Activated CD8-positive, alpha-beta memory T cell treated with anti-CD3 and anti-CD28 coated beads for 4 hours (primary cell): ENCODE measurements around the gene DNAJC8.

Experiments used
- DNase-seq, 2 donors: peaks; one replicate each; pipeline ENCODE4 v3.0.0-alpha.2; 2020; ENCODE audit warnings: low read depth in 2 of 2

The DNAJC8 gene

DNA sequence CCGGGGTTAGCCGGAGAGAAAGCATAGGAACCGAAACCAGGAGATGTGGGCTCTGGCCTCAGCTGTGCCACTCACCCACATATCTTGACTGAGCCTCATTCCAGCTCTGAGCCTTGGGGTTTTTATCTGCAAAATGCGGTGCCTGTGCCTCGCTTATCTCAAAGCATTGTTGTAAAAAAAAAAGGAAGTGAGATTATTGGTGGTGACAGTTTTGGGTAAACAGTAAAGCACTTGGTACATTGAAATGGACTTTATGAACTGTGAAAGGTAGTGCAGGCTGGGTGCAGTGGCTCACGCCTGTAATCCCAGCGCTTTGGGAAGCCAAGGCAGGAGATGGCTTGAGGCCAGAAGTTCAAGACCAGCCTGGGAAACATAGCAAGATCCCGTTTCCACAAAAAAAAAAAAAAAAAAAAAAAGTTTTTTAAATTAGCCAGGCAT lies 60.1 kb downstream of the DNAJC8 start:
- no peak for DNase-seq

DNA sequence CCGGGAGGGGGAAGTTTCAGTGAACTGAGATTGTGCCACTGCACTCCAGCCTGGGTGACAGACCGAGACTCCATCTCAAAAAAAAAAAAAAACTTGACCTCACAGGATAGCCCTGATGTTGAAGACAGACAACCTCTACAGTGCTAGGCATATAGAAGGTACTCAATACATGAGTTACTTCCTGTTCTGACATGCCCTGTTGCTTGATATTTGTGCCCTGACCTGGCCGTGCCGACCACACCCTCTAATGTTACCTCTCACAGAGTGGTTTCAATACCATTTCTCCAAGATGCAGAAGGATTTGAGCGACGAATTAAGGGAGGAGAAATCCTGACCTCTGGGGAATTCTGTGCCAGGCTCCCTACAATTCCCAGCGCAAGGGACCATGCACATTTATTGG lies 61.6 kb downstream of the DNAJC8 start:
- DNase-seq, result no peak

DNA sequence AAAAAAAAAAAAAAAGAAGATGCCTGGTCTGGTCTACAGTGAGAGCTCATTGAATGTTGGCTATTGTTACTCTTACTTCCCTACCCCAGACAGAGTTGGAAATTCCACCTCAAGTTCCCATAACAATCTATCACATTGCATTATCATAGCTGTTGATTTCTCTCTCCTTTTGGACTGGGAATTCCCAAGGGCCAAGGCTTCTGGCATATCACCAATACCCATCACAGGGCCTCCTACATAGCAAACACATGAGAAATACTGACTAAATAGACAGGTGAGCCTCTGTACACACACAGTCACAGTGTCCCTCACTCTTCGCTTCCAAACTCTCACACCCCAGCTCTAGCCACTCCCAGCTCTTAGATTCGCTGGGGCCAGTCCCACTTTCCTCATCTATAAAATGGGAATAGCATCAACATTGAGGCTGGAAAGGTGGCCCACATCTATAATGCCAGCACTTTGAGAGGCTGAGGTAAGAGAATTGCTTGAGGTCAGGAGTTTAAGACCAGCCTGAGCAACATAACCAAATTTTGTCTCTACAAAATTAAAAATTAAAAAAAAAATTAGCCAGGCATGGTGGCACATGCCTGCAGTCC lies 62.7 kb downstream of the DNAJC8 start:
- DNase-seq, result no peak

DNA sequence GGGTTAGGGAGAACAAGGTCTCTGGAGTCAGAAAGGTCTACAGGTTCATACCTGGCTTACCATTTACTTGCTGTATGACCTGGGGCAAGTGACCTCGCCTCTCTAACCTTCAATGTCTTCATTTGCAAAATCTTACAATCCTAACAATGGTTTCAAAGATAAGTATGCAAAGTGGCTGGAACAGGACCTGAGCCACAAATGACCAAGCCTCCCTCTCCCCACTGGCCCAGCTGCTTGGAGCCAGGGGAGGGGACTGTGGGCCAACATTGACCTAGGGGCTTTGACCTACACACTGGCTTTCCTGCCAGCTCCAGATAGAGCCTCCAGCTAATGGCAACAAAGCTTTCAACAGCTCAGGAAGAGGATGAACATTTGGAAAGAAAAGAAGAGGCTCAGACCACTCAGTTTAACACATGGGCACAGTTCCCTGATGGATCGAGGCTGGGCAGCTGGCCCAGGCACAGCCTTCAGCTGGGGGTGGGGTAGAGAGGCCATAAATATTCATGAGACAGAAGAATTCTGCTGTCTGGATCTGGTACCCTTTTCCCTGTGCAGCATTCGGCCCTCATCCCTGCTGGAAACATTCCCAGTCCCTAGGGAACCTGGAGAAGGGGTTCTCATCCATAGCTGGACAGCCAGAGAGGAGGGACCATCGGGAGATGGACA lies 69.2 kb downstream of the DNAJC8 start:
- DNase-seq, result no peak

DNA sequence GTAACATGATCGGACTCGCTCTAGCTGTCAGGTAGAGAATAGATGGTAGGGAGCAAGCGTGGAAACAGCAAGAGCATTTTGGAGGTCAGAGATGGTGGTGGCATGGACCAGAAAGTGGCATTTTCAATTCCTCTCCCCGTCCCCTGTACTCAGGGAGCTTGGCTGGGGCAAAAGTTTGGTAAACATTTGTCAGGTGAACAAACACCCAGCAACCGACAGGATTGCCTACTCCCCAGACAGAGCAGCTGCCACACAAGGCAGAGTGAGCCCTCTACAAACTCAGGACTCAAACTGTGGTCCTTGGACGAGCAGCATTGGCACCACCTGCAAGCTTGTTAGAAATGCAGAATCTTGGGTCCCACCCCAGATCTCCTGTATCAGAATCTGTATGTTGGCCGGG lies 70.7 kb downstream of the DNAJC8 start:
- no peak for DNase-seq

DNA sequence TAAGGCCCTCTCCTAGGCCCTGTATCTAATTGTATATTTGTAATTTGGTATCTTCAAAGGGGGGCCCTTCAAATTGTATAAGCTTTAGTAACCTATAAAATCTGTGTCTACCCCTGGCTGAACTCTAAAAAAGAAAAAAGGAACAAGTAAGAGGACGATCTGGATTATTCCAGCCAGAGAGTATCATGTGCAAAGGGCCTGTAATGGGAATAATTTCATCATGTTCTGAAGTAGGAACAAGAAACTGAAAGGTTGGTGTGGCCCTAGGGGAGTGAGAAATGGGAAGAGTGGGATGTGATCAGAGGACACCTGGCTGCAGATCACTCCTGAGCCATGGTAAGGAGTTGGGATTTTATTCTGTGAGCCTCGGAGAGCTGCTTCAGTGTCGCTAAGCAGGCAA lies 71.1 kb downstream of the DNAJC8 start:
- DNase-seq, result no peak

DNA sequence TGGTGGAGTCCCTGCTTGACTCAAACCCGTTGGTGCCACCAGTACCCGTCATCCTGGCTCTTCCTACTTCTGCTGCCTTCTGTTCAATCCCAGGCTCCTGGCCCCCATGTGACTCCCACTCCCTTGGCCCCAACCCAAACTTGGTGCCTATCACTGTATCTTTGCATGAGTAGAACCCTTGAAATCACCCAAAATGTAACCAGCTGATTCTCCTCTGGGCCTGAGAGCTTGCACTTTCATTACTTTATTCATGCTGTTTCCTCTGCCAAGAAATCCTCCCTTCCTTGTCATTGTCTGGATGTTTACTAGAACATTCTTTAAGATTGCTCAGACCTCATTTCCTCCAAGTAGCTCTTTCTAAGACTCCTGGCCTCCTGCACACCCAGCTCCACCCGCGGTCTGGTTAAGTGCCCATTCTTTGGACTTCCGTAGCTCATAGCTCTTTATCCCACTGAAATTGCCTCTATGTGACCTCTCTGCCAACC lies 72.0 kb downstream of the DNAJC8 start:
- no peak for DNase-seq

DNA sequence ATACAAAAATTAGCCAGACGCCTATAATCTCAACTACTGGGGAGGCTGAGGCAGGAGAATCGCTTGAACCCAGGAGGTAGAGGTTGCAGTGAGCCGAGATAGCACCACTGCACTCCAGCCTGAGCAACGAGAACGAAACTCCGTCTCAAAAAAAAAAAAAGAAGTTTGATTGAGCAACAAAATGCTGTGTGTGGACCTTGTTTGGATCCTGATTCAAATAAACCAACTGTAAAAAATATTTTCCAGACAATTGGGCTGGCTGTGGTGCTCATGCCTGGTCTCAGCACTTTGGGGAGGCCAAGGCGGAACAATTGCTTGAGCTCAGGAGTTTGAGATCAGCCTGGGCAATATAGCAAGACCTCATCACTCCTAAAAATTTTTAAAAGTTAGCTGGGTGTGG lies 73.1 kb downstream of the DNAJC8 start:
- DNase-seq, result no peak

DNA sequence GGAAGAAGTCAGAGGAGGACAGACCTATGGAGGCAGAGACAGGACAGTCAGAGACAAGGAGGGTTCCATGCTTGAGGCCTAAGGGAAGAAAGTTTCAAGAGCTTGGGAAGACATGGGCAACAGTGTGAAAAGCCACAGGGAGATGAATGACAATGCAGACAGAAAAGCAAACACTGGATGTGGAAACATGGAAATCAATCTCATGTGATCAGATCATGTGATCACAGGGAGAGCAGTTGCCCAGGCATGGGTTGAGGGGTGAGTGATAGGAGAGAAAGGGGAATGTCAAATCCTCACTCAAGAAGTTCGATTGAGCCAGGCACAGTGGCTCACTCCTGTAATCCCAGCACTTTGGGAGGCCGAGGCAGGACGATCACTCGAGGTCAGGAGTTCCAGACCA lies 73.6 kb downstream of the DNAJC8 start:
- no peak for DNase-seq

DNA sequence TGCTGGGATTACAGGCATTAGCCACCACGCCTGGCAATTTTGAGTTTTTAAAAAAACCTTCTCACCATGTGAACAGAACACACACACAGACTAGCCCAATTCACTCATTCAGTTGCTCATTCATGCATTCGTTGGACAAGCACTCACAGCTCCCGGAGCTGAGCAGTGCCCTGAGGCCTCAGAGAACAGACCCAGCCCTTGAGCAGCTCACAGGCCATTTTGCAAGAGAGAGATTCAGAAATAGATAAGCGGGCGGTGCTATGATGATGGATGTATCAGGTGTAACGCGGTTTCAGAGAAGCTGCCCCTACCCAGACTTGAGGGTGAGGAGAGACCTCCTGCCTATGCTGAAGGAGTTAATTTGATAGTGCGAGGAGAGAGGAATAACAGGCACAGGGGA lies 74.9 kb downstream of the DNAJC8 start:
- no peak for DNase-seq

DNA sequence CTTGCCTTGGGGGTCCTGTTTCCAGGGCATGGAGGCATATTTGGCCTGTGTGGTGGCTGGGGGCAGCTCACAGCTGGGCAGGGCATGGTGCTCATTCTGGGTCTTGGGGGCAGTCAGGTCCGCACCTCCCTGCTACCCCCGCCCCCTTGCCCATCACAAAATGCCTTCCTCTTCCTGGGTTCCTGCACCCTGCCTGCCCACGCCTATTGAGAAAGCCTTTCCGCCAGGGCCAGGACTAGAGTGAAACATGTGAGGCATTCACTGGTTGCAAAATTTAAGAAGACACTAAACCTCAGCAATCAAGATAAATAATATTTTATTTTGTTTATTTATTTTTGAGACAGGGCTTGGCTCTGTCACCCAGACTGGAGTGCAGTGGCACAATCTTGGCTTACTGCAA lies 76.0 kb downstream of the DNAJC8 start:
- no peak for DNase-seq

DNA sequence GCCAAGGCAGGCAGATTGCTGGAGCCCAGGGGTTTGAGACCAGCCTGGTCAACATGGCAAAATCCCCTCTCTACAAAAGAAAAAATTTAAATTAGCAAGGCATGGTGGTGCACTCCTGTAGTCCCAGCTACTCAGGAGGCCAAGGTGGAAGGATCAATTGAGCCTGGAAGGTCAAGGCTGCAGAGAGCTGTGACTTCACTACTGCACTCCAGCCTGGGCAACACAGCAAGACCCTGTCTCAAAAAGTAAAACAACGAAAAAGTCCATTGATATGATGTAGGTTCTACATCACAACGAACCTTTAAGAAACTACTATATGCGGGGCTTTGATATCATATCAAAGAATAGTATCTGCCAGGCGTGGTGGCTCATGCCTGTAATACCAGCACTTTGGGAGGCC lies 77.2 kb downstream of the DNAJC8 start:
- DNase-seq, result no peak

DNA sequence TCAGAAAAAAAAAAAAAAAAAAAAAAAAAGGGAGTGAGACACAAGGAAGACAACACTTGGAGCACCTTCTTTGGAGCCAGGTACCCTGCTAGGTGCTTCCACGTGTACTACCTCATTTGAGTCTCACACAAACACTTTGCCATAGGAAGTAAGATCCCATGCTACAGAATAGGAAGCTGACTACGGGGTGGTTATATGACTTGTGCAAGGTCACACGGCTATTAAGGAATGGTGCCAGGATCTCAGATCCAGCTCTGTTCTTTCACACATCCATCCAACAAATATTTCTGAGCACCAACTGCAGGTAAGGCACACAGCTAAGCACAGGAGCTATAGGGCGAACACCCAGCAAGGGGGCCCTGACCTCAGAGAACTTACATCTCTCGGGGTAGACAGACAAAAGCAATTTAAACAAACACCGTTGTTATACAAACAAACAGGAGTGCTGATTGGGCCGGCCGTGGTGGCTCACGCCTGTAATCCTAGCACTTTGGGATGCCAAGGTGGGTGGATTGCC lies 78.7 kb downstream of the DNAJC8 start:
- DNase-seq, result no peak
